Muscle layer of colon (tissue), 2 donors: ENCODE data around the gene L3MBTL1.
"Not testable (repeated sequence)": the region's sequence is repeated elsewhere in the genome, so short reads cannot be mapped to it uniquely, and the experiment has no call there.

ENCODE experiments used
- H3K27ac ChIP-seq: one replicate; pipeline ENCODE4 v1.7.0; 2013; ENCODE audit warnings: low read depth, mild to moderate bottlenecking, low read length, moderate library complexity
- H3K27me3 ChIP-seq, 2 donors: one replicate each; pipeline ENCODE4 v1.7.0; 2013; ENCODE audit warnings: low read length in 2 of 2, mild to moderate bottlenecking in 2 of 2; ENCODE audit not compliant: insufficient read depth in 2 of 2, control insufficient read depth in 1 of 2
- H3K36me3 ChIP-seq: one replicate; pipeline ENCODE4 v1.7.0; 2013; ENCODE audit warnings: mild to moderate bottlenecking, low read length; ENCODE audit not compliant: insufficient read depth
- H3K4me1 ChIP-seq: one replicate; pipeline ENCODE4 v1.7.0; 2013; ENCODE audit warnings: mild to moderate bottlenecking, low read length; ENCODE audit not compliant: insufficient read depth
- H3K4me3 ChIP-seq, 2 donors: one replicate each; pipeline ENCODE4 v1.7.0; 2013; ENCODE audit warnings: low read length in 2 of 2, low read depth in 1 of 2, mild to moderate bottlenecking in 1 of 2, moderate library complexity in 1 of 2
- H3K9ac ChIP-seq: one replicate; pipeline ENCODE4 v1.7.0; 2013; ENCODE audit warnings: low read length
- H3K9me3 ChIP-seq: one replicate; pipeline ENCODE4 v1.7.0; 2013; ENCODE audit warnings: mild to moderate bottlenecking, low read length
- donor health status: abdominal sarcoma.
- donor health status: Adenocarcinoma of cecum.

Gene L3MBTL1

DNA sequence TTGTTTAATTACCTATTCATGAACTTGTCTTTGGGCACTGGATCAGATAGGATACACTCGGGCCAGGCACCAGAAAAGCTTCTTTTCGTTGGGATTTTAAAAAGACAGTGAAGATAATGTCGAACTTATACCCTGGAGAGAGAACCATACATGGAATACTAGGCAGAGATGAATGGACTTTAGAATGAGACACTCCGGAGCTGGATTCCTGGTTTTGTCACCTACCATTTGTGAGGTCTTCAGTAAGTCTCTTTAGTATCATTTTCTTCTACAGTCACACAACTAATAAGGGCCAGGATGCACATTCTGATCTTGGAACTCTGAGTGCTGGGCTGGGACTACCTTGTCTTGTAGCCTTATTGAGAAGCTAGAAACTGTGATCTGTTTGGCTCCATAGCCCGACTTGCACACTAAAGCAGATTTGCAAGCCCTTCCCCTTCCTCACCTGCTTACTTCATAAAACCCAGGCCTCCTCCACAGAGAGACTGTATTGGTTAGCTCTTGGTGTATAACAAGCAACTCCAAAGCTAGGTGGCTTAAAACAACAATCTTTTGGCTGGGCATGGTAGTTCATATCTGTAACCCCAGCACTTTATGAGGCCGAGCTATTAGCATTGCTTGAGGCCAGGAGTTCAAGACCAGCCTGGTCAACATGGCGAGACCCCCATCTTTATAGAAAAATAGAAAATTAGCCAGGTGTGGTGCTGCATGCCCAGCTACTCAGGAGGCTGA is 75.8 kb downstream of the L3MBTL1 start:
- H3K27ac ChIP-seq = no peak overlapping the region
- H3K9me3 ChIP-seq = no peaks in the 10 kb centered on the region
- no peak overlapping the region for H3K4me3 ChIP-seq
- H3K9ac ChIP-seq = no peak overlapping the region
- peaks cover 8% of the 10 kb centered on the region for H3K4me1 ChIP-seq
- no peaks in the 10 kb centered on the region for H3K27me3 ChIP-seq
- H3K36me3 ChIP-seq = no peaks in the 10 kb centered on the region

DNA sequence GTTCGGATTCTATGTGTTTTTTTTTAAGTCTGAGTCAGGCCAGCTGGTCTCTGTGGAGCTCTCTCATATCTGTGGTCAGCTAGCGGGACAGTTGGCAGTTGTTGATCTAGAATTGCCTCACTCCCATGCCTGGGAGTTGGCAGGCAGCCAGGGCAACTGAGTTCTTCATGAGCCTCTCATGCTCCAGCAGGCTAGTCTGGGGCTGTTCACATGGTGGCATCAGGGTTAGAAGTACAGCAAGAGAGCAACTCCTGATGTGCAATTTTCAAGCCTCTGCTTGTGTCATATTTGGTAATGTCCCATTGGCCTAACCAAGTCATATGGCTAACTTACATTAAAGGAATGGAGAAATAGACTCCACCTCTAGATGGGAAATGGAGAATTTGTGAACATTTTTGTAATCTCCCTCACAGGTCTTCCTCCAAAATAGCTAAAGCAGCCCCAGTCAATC is 76.5 kb downstream of the L3MBTL1 start:
- H3K4me1 ChIP-seq = peaks cover 8% of the 10 kb centered on the region
- H3K4me3 ChIP-seq = no peak overlapping the region
- H3K9ac ChIP-seq = no peak overlapping the region
- H3K27me3 ChIP-seq = no peaks in the 10 kb centered on the region
- no peaks in the 10 kb centered on the region for H3K9me3 ChIP-seq
- no peaks in the 10 kb centered on the region for H3K36me3 ChIP-seq
- no peak overlapping the region for H3K27ac ChIP-seq

DNA sequence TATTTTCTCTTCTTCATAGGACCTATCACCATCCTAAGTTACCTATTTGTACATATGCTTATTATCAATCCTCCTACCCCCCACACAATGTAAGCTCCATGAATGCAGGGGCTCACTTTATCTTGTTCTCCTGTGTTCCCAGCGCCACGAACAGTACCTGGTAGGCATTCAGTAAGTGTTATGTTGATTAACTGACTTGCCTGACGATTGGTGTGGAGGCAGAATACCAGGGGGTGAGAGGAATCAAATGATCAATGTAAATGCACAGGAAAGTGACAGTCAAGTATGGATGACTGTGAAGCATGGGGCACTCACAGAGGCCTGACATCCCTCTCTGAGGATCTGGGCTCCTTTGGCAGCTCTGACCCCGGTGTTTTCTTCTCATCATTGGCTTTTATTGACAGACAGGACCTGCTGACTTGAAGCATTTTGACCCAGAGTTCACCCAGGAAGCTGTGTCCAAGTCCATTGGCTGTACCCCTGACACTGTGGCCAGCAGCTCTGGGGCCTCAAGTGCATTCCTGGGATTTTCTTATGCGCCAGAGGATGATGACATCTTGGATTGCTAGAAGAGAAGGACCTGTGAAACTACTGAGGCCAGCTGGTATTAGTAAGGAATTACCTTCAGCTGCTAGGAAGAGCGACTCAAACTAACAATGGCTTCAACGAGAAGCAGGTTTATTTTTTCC is 77.1 kb downstream of the L3MBTL1 start:
- Histone ChIP-seq H3K27me3 (no peaks in the 10 kb centered on the region), H3K9ac (no peak overlapping the region), H3K4me3 (no peak overlapping the region), H3K27ac (no peak overlapping the region), H3K9me3 (no peaks in the 10 kb centered on the region), H3K36me3 (no peaks in the 10 kb centered on the region), H3K4me1 (peaks cover 6% of the 10 kb centered on the region)

GRCh38 chr20:43586641-43587040 is 79.1 kb downstream of the L3MBTL1 start:
- Histone ChIP-seq H3K4me1 (peaks cover 10% of the 10 kb centered on the region), H3K9ac (no peak overlapping the region), H3K27ac (no peak overlapping the region), H3K36me3 (no peaks in the 10 kb centered on the region), H3K27me3 (no peaks in the 10 kb centered on the region), H3K9me3 (no peaks in the 10 kb centered on the region), H3K4me3 (no peak overlapping the region)

GRCh38 chr20:43588526-43588925 is 81.0 kb downstream of the L3MBTL1 start:
- H3K9ac ChIP-seq, H3K9me3 ChIP-seq, H3K4me3 ChIP-seq, H3K36me3 ChIP-seq, H3K27me3 ChIP-seq, H3K27ac ChIP-seq: not testable (repeated sequence)
- H3K4me1 ChIP-seq = peaks cover 14% of the 10 kb centered on the region

DNA sequence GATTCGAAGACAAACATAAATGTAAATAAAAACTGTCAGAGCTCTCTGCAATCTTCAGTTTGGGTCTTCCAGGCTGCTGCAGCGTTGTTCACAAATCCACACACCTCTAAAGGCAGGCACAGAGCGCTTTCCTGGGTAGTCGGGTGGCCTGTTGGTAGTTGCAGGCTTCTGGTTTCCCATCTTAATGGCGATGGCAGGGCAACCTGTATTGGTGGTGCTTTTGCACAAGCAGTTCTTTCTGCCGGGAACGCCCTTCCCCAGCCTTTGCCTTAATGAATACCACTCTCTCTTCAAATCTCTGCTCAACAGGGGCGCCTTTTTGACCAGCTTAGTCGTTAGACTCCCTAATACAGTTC is 82.5 kb downstream of the L3MBTL1 start:
- peaks cover 8% of the 10 kb centered on the region for H3K36me3 ChIP-seq
- peaks cover 14% of the 10 kb centered on the region for H3K4me1 ChIP-seq
- no peak overlapping the region for H3K9ac ChIP-seq
- H3K27ac ChIP-seq = peak overlapping the region; percentile 79
- peak overlapping the region; percentile 76 to 90 for H3K4me3 ChIP-seq
- H3K9me3 ChIP-seq = no peaks in the 10 kb centered on the region
- no peaks in the 10 kb centered on the region for H3K27me3 ChIP-seq

DNA sequence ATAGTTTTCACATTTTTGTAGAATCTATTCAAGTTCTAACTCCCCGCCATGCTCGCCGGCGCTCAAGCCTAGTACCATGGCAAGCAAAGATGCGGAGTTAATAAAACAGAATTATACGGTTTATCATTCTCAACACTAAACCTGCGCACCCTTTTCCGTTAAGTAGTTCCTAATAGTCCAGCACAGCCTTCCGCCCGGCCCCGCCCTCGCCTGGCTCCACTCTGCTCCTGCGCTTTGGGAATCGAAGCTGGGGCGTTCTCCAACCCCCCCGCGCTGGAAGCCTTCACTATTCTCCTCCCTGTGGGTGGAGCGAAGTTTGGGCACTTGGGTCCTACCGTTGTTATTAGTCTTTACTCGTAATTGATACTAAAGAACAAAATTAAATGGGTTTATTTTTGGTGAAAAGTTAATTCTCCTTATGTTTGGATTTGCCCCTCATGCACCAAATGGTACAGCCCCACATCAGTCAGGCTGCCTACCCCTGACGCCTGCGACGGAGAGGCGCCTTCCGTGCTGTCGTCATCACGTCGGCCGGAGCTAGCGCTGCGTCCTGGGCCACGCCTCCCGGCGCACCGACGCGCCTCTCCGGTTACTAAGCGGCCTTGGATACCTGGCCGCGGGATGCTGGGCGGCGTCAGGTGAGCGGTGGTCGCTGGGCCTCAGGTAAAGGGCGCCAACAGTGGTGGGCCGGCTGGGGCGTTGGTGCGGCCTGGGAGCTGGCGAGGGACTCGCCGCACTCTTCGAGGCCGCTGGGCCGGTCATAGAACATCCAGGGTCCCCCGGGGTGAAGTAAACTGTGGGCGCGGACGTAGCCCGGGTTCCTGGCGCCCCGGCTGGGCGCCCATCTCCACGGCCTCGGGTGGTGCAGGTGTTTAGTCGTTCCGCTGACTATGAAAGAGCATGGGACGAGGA is 83.2 kb downstream of the L3MBTL1 start, which contains the start of gene IFT52:
IFT52 (plus strand) TSS at position 546 of the 912 bp plus-strand sequence. CDS start 3,762 bp downstream, outside the sequence.
- H3K36me3 ChIP-seq = peaks cover 11% of the 10 kb centered on the region
- H3K27me3 ChIP-seq = no peaks in the 10 kb centered on the region
- H3K4me3 ChIP-seq = peak within 1 kb of the TSS; percentile 76 to 90
- no peaks in the 10 kb centered on the region for H3K9me3 ChIP-seq
- peak within 1 kb of the TSS; percentile 77 for H3K9ac ChIP-seq
- H3K4me1 ChIP-seq = peaks cover 14% of the 10 kb centered on the region
- peak within 1 kb of the TSS; percentile 79 for H3K27ac ChIP-seq
